ENCODE results near the gene PLCD3.
"Not testable (repeated sequence)": the region's sequence is repeated elsewhere in the genome, so short reads cannot be mapped to it uniquely, and the experiment has no call there.

PLCD3 gene

GRCh38 chr17:45131616-45132319, 547 bp downstream of the PLCD3 start:
- FAIRE-seq: no peak

DNA sequence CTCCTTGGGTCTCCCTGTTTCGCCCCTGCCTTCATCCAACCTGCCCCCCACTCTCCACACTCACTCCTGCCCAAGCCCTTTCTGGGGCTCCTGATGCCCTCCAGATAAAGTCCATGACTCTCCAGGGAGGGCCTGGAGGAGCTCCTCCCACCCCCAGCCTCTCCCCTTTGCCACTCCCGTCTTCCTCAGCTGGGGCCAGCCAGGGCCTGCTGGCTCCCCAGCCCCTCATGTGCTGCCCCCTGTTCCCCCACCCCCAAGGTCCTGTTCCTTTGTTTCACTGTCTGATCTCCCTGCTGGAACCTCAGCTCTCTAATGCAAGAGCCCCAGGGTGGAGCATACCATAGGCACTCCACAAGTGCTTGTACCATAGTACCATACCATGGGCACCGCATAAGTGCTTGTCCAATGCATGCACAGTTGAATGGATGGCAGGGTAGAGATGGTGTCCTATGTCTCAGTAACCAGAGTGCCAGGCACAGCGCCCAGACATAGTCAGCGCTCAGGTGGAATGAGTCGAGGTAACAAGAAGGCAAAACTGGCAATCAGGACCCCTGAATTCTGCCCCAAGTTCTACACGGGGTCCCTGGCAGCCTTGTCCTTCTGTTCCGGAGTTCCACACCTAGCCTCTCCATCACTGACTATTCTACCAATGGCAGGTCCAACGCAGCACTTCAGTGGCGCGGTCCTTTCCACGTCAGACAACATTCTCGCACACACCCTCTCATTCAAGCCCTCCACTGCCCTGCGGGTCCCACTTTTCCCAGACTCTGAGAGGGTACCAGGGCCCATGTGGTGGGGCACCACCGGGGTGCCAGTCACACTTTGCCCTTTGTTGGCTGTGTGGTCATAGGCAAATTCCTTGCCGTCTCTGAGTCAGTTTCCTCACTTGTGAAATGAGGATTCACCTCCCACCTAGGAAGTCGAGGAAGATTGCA, 1.4 kb downstream of the PLCD3 start:
- FAIRE-seq: no peak

DNA sequence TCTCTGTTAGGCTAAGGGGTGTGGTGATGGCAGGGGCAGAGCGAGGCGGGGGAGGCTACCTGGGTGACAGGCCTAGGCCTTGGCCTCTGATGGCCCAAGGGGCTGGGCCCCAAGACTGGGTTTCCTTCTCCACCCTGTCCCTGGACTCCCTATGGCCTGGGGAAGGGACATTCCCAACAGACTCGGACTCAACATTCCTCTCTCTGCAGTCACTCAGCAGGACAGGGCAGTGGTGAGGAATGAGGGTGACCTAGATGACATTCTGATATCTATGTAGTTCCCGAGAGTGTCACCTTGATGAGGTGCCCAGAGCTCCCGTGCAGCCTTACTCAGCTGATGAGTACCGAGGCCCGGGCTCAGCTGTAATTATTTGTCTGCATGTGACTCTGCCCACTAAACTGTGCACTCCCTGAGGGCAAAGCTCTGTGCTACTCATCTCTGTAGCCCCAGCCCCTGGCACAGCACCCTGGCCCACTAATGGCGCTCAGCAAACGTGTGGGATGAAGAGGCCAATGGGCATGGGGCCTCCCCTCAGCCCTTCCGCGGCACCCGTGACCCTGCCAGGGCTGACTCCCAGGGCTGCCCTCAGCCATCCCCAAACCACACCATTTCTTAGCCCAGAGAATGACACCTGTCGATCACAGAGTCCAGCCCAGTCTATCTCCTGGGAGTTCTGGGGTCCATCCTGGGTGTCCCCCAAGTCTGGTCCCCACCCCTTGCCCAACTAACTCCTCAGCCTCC, 2.2 kb downstream of the PLCD3 start:
- FAIRE-seq: no peak

DNA sequence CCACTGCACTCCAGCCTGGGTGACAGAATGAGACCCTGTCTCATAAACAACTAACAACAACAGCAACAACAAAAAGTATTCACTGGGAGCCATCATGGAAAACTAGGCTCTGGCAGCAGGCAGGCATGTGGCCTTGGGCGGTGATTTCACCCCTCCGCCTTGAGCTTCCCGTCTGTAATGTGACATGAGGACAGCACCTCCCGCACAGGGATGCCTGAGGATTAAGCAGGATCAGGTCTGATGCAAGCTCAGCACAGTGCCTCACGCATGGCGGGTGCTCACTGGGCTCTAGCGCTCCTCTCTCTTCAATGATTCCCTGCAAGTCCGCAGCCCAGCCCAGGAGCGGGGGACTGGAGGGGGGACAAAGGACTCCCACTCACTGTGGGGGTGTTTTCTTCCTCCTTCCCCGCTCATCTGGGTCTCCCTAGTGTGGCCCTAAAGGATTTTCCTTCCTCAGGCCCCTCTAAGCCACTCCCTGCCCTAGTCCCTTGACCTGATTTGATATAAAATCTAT, 2.8 kb downstream of the PLCD3 start:
- FAIRE-seq: no peak

GRCh38 chr17:45128989-45129388, 3.3 kb downstream of the PLCD3 start:
- no peak for FAIRE-seq

GRCh38 chr17:45128331-45128730, 4.0 kb downstream of the PLCD3 start:
- FAIRE-seq: no peak

- FAIRE-seq: no peak
Observed at GRCh38 chr17:45127548-45128300, 4.6 kb downstream of the PLCD3 start.

DNA sequence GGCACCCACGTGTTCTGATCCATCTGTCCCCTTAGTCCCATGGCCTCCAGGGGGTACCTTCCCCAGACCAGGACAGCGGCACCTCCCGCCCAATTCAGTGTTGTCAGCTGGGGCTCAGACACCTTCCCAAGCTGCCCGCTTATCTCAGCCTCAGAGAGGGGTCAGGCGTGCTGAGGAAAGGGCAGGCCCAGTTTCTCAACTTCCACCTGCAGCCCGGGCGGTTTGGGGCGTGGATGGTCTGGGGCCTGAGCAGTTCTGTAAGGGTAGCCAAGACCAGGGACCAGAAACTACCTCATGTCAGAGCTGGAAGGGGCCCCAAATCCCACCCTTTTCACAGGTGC, 5.1 kb downstream of the PLCD3 start:
- no peak for FAIRE-seq

GRCh38 chr17:45125509-45125908, 6.8 kb downstream of the PLCD3 start:
- no peak for FAIRE-seq

DNA sequence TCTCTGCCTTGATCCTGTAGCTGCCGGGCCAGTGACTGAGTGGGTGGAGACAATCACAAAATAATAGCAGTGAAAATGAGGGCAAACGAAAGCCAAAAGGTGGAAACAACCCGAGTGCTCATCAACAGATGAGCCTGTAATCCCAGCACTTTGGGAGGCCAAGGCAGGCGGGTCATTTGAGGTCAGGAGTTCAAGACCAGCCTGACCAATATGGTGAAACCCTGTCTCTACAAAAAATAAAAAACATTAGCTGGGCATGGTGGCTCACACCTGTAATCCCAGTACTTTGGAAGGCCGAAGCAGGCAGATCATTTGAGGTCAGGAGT, 7.6 kb downstream of the PLCD3 start:
- not testable (repeated sequence) for FAIRE-seq

DNA sequence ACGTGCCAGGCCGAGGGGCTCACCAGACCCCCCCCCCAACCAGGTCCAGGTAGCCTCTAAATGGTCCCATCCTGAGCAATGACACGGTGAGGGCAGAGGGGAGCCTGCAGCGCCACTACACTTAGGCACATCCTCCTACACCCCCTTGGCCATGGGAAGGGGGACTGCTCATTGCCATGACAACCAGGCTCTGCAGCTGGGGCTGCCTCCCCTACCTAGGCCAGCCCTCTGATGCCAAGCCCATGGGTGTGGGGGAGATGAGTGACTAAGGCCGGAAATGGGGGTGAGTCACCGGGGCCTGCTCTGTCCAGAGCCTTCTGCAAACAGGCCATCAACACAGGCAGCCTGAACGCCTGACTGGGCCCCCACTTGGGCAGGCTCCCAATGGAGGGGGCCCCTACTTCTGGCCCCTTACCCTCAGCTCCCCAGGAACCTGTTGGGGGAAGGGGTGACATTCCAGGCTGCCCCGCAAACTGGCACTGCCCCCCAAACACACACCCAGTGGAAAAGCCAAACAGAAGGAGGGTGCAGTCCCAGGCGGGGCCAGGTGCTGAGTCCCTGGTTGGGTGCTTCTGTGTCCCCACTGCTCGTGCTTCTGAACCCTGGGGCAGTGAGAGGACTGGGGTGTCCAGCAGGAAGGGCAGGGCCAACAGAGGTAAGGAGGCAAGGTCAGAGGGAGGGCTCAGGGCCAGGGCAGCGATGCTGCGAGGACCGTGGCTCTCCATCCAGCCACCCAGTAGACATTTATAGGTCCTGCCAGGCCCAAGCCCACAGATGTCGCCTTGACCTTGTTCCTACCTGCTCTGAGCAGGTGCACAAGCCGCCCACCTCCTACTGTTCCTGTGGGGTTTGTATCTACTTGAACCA, 8.2 kb downstream of the PLCD3 start:
- no peak for FAIRE-seq

GRCh38 chr17:45123076-45123770, 9.1 kb downstream of the PLCD3 start:
- no peak for FAIRE-seq

- no peak for FAIRE-seq
Observed at GRCh38 chr17:45121055-45121454, 11.3 kb downstream of the PLCD3 start.

DNA sequence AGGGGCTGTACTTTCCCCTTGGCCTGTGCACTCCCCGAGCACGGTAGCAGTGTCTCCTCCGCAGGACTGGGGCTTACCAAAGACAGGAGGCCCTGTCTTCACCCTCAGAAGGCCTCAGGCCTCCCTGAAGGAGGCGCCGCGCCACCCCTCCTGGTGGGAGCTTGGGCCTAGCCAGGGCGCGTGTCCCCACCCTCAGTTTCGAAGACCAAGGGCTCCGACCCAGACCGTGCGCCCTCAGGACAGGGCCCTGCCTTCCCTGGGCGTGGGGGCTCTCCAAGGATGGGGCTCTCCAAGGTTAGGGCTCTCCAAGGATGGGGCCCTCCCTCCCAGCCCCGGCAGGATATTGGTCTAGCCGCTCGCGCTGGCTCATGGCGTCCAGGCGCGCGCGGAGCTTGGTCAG, 11.8 kb downstream of the PLCD3 start:
- no peak for FAIRE-seq

DNA sequence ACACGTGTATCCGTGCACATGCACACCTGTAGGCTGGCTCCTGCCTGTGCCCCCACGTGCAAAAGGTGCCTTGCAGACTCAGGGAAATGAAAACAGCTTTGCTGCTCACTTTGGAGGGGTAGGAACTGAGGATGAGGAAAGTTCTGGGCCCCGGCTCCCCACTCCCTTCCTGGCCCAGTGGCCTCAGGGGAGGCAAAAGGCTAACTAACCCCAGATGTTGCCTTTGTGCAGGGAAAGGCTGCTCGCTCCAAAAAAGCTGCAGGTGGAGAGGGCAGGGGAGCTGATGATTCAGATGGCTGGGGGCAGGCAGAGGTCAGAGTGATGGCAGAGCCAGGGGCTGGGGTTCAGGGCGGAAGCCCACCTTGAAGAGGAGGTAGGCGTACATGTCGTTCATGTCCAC, 12.4 kb downstream of the PLCD3 start:
- FAIRE-seq: no peak

GRCh38 chr17:45118691-45119090, 13.6 kb downstream of the PLCD3 start:
- no peak for FAIRE-seq

GRCh38 chr17:45117848-45118646, 14.3 kb downstream of the PLCD3 start:
- FAIRE-seq: no peak

- FAIRE-seq: no peak
Observed at GRCh38 chr17:45117334-45117733, 15.0 kb downstream of the PLCD3 start.

GRCh38 chr17:45116434-45117016, 15.8 kb downstream of the PLCD3 start:
- no peak for FAIRE-seq

DNA sequence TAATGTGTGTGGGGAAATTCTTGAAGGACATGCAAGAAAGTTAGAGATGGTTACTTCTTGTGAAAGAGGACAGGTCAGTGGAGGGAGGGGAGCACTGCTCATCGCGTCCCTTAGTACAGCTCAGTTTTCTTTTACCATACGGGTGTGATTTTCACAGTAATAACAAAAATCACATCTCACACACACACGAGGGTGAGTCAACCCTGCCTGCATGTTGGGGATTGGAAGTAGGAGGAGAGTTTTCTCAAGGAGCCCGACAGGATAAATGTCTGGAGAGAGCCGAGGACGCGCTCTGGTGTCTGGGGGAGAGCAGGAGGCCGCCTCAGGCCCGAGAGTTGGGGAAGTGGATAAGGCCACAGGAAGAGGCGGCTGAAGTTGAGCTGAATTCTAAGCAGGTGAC, 16.4 kb downstream of the PLCD3 start:
- FAIRE-seq: no peak

All from G401.6 (cell line).